Activated CD8-positive, alpha-beta memory T cell treated with anti-CD3 and anti-CD28 coated beads for 24 hours (primary cell): Measurements from ENCODE around the gene RAPGEF3.

Experiments
- DNase-seq: peaks from one replicate; pipeline ENCODE4 v3.0.0-alpha.2; 2020

RAPGEF3 gene

DNA sequence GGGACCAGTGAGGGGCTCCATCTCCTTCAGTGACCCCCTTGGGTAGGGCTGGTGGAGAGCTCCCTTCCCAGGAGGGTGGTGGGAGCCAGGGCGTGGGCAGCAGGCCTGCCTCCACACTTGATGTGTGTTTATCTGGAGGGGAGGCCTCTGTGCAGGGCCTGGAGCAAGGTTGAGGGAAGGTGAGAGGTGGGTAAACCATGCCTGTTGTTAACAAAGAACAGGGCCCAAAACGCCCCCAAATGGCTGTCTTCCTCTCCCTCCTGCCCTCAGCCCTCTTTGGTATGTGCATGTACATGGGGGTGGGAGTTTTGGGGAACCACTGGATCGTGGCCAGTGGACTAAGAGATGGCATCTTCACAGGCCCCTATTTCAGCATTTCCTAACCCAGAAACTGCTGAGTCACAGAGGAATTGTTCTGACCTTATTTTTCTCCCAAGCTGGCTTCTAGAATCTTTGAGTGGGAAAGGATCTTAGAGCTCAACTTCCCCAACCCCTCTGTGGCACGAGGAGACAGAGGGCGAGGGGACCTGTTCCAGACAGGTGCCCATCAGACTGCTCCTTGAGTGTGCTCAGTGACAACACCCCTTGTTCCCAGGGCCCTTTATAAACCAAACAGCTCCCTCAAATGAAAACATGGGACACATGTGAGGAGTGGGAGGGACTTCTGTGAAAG, 17.9 kb upstream of the RAPGEF3 start:
- DNase-seq: no peak

DNA sequence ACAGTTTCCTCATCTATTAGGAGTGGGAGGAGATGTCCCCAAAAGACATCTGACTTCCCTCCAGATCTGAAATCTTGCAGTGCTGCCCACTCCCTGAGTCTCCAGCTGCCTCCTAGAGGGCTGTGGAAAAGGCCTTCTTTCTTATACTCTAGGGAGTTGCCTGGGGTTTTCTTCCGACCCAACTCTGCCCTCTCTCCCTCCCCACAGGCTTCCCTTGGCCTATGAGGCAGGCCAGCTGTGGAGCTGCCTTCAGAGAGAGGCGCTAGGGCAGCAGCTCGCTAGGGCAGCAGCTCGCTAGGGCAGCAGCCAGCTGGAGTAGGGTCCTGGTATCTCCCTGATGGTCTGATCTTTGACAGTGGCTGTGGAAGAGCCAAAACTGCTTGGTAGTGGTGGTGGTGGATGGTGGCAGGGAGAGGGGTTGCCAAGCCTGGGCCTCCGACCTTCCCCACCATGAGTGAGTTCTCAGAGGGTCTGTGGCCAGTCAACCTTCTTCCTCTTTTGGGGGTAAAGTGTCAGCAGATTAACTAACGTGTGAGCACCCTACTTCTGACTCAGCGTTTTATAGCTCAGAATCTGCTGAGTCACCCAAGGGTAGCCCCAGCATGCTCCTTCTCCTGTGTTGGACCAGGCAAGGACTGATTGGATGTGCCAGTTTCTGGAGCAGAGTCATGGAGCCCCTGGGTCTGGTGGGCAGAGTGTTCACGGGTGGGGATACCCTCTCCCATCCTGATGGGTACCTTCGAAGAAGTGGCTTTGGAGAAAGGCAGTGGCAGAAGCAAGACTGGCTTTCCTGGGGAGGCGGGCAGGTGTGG, 16.6 kb upstream of the RAPGEF3 start:
- DNase-seq: no peak

DNA sequence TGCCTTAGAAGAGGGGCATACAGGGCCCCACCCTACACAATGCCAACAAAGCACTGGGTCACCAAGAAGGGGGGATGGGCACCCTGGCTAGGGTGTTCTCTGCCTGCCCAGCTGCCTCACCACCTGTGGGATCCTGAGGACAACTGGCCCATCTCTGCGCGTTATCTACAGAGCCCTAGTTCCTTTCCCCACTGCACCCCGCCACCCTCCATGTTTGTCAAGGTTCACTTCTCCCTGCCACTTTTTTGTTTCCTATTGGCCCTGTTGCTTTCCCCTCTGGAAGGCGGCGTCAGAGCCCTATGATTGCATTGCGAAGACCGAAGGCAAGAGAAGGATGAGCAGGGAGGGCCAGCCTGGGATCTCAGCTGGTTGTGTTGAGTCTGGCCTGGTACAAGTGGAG, 16.0 kb upstream of the RAPGEF3 start:
- DNase-seq: no peak

DNA sequence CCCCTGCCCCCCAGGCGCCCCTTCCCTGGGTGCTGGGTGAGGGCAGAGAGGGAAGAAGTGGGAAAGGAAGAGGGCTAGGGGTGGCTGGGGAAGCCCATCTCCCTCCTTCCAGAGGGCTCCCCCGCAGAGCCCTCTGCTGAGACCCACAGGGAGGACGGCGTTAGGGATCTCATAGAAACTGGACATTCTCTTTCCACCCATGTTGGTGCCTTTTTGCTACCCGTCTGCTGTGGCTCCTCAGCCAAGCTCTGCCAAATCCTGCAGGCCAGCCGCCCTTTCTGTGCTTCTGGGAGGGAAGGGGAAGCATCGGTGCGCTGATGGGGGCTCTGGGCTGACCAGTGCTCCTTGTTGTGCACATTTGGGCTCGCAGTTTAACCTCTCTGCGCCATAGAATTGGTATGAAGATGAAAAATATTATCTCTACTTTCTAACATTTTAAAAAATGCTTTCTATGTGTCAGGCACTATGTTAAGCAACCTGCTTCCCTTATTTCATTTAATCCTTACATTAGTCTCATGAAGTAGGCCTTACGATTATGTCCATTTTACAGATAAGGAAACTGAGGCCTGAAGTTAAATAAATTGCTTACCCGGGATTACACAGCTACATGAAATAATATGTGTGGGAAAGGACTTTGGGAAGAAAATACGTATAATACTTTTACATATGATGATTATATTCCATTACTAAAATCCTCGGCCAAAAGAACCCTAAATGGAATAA, 15.3 kb upstream of the RAPGEF3 start:
- DNase-seq: no peak

GRCh38 chr12:47773062-47773857, 14.6 kb upstream of the RAPGEF3 start, which contains the start of gene SLC48A1:
Gene SLC48A1, plus strand, starts transcription at chr12:47773238. Its CDS starts 67 bp downstream, at chr12:47773305.
- DNase-seq: peak; percentile 86

DNA sequence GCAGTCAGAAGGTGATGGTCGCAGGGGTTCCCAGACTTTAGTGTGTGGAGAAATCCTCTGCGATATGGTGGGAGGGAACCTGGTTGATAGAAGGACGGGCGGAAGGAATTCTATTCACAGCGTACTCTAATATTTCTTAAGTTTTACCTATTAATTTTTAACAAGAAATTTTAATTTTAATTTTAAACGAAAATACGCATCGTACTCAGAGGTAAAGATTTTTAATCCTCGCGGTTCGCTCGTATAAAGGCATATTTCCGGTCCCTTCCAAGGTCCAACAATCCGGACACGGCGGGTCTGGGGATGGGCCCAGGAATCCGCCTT, 14.0 kb upstream of the RAPGEF3 start:
- DNase-seq: no peak

DNA sequence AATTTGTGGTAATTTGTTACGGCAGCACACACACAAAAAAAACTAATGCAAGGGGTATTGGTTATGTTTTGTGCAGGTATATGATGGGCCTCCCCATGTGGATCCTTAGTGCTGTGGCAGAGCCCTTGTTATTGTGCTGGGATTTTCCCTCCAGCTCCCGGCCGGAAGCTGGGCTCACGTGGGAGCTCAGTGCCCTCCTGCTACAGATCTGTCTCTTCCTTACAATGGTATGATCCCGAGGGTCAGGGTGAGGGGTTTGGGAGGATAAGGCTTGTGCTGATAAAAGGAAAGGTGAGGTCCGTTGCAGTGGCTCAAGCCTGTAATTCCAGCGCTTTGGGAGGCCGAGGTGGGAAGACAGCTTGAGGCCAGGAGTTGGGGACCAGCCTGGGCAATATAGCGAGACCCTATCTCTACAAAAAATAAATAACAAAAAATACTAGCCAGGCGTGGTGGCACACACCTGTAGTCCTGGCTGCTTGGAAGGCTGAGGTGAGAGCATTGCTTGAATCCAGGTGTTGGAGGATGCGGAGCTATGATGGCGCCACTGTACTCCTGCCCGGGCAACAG, 13.5 kb upstream of the RAPGEF3 start:
- DNase-seq: no peak

DNA sequence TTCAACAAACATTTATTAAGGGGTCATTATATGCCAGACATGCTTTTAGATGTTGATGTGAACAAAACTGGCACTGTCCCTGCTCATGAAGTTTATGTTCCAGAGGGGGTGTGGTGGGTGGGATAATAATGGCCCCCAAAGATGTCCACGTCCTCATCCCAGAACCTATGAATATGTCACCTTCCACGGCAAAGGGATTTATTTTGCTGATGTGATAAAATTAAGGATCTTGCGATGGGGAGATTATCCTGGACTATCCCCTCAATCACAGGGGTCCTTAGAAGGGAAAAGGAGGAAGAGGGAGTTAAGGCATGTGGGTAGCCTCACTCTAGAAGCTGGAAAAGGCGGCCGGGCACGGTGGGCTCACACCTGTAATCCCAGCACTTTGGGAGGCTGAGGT, 12.6 kb upstream of the RAPGEF3 start:
- DNase-seq: no peak

- no peak for DNase-seq
Observed at GRCh38 chr12:47770086-47770726, 11.5 kb upstream of the RAPGEF3 start.

DNA sequence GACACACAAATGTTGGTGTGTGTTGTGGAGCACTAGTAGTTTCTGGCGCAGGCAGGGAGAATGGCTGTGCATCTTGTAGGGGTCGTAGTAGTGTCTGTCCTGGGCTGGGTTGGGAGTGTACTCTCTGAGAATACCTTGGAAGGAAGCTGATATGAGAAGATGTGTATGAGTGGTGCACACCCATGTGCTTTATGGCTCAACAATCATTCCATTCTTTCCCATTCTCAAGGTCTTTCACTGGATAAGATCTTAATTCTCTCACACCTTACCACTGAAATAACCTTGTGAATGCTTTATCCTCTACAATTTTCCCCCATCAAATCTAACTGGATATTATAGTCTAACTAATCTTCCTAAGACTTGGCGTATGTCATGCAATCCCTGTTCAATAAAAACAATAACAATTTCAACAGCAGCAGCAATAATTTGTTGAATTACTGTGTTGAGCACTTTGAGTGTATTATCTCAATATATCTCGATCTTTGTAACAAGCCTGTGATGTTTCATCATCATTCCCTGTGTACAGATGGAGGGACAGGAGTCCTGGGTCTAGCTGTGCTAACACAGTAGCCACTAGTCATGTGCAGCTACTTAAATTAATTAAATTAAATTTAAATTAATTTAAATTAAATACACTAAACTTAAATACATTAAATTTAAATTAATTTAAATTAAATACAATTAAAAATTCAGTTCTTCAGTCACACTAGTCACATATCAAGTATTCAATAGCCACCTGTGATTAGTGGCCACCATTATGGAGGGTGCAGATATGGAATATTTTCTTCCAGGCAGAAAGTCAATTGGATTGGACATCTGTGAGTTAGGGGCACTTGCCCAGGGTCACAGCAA, 10.8 kb upstream of the RAPGEF3 start:
- DNase-seq: no peak

DNA sequence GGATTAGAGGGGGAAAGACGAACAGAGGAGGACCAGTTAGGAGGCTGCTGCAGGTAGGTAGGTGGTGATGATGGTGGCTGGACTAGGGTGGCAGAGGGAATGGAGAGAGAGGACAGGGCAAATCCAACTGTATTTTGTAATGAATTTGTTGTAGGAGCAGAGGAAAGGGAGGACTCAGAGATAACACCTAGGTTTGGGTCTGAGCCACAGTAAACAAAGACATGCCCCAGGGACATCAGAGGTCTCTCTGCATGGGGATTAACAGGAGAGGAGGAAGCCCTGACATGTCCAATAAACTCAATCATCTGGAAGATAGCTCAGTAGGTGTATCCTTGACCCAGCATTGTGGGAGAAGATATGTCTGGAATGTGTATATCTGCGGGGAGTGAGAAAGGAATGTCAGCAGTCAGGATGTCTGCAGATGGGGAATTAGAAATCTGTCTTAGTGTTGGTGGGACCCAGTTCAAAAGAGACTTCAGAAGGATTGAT, 9.7 kb upstream of the RAPGEF3 start:
- no peak for DNase-seq

- DNase-seq: peak; percentile 87
Observed at GRCh38 chr12:47767216-47767724, 8.6 kb upstream of the RAPGEF3 start.

GRCh38 chr12:47766502-47767215, 8.0 kb upstream of the RAPGEF3 start:
- no peak for DNase-seq

GRCh38 chr12:47763481-47764346, 5.0 kb upstream of the RAPGEF3 start:
- DNase-seq: no peak

- no peak for DNase-seq
Observed at GRCh38 chr12:47762850-47763465, 4.3 kb upstream of the RAPGEF3 start.

DNA sequence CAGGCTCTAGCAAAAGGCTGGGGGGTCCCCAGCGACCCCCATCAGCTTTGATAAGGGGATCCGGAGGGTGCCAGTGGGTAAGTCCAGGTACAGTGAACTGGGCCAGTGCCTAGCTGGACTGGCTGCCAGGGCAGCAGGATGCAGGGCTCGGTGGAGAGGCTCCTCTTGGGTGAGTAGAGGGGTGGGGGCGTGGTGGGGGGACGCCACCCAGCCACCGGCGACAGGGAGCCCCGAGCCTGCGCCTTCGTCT, 171 bp downstream of the RAPGEF3 start:
- no peak for DNase-seq

- no peak for DNase-seq
Observed at GRCh38 chr12:47757840-47758583, 668 bp downstream of the RAPGEF3 start.

DNA sequence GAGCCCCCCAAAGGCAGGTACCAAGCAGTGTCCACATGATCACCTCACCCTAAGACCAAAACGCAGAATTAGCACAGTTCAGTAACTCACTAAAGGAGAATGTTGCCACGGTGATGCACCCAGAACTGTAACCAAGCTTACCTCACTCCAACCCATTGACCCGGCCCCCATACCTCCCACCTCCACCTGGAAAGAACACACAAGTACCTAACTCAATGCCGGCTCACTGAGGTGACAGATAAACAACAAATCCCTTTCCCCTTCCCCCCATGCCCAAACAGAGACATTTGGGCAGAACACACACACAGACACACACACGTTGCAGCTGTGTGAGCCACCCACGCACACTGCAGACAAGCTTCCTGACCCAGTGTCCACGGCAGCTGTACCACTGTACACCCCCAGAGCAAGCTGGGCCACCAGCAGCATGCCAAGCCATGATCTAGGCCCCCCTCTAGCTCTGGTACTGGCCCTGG, 1.3 kb downstream of the RAPGEF3 start:
- DNase-seq: no peak
